ENCODE measurements around the gene RAPGEF4.

RAPGEF4 gene

DNA sequence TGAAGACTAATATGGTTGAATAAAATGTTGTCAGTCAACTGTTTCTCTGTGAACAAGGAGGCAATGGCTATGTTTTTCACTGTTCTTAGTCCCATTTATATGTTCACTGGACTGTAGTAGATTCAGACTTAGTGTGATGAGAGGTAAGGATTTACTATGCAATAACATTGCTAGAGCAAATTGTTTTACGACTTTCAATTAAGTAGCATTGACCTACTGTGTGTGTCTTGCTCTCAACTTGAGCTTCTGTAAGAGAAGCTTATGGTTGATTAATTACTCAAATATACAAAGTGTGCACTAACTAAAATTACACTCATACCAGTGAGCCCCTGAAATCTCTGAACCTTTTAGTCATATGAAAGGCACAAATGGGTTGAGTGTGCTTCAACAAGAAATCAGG, 168.6 kb downstream of the RAPGEF4 start:
- Histone ChIP-seq H4K12ac (ENCODE audit: low read depth, low read length) (no peak overlapping the region), H3K4me3 (ENCODE audit: low read depth, low read length) (no peak overlapping the region), H2AK5ac (ENCODE audit: low read length) (no peak overlapping the region), H2BK120ac (ENCODE audit: insufficient read depth, low read length, poor library complexity) (no peak overlapping the region), H3K4ac (ENCODE audit: low read depth, low read length) (no peak overlapping the region), H2BK5ac (ENCODE audit: low read depth, low read length, poor library complexity) (no peak overlapping the region), H3K9ac (ENCODE audit: low read length) (no peak overlapping the region), H3K18ac (ENCODE audit: low read length) (no peak overlapping the region), H3K27ac (ENCODE audit: low read depth, low read length) (no peak overlapping the region), H3K23ac (ENCODE audit: low read length) (no peak overlapping the region), H3K4me2 (ENCODE audit: low read length) (no peak overlapping the region), H3K36me3 (ENCODE audit: control insufficient read depth in 1 of 2, insufficient read depth in 2 of 2, low read length in 2 of 2) (no peaks in the 10 kb centered on the region), H3K79me2 (ENCODE audit: control insufficient read depth, insufficient read depth, low read length, poor library complexity) (no peaks in the 10 kb centered on the region), H3K27me3 (ENCODE audit: insufficient read depth, low read length) (peaks cover 2% of the 10 kb centered on the region), H4K8ac (ENCODE audit: low read depth, low read length) (no peak overlapping the region), H3K79me1 (ENCODE audit: low read length) (no peaks in the 10 kb centered on the region), H3K14ac (ENCODE audit: low read length) (no peak overlapping the region), H2BK12ac (ENCODE audit: low read length) (no peak overlapping the region), H3K9me3 (ENCODE audit: insufficient read depth, low read depth, low read length) (peaks cover 2% of the 10 kb centered on the region), H2AFZ (ENCODE audit: insufficient read depth, low read length, poor library complexity) (no peak overlapping the region), H4K91ac (ENCODE audit: low read depth, low read length) (no peak overlapping the region), H3K4me1 (ENCODE audit: control insufficient read depth in 1 of 2, insufficient read depth in 2 of 2, low read length in 2 of 2) (no peaks in the 10 kb centered on the region)
- WGBS (ENCODE audit: extremely low coverage, insufficient coverage, insufficient read length): no CpG with 5 or more reads among the region's 1 CpG
- DNase-seq: no peak

DNA sequence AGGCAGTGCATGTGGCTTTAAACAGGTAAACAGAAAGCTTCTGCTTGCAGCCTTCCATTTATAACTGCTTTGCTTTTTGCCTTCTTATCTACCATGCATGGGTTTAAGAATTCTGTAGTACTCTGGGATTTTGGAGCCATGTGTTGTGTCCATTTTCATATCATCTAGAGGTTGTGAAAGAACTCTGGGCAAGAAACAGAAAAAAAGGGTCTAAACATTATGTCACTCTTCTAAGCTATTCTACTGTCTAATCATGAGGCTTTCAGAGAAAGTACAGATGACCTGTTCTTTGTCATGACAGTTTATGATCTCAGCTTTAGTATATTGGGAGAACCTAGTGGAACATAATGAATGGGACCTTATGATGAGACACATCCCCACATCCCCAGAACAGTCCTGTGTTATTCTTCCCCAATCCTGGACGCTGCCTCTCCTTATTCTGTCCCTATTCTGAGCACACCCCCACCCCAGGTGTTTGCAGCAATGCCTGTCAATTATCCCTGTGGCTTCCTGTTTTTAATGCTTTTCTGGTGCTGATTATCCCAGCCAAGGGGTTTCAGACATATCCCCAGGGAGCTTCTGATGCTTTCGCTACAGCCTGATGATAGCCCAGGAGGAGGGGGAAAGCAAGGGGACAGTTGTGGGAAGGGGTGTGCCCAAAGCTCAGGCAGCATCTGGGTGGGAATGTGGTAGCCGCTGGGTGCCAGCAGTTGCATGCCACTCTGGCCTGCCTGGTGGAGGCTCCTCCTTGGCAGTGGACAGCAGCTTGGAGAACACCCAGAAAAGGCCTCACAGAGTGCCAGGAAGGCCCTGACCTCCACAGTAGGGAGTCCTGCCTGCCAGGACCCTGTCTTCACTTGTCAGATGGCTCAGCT, 170.5 kb downstream of the RAPGEF4 start:
- Histone ChIP-seq H3K36me3 (ENCODE audit: control insufficient read depth in 1 of 2, insufficient read depth in 2 of 2, low read length in 2 of 2) (no peaks in the 10 kb centered on the region), H2BK120ac (ENCODE audit: insufficient read depth, low read length, poor library complexity) (no peak overlapping the region)

DNA sequence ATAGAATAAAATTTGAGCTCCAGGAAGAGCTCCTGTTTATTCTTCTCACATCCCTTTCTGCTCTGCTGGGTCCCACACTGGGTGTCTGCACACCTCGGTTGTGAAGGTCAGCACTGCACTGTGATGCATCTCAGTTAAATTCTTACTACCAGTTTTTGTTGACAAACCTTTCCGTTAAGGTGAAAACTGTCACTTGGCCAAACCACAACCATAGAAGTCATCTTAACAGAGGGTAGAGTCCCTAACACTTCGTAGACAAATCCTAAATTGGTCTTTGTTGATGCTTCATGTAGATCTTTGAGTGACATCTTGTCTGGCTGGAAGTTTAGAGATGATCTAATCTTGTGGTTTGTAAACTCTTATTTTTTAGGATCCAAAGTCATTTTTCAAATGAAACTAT, 172.6 kb downstream of the RAPGEF4 start:
- no peak overlapping the region for H3K9ac ChIP-seq (ENCODE audit: low read length)

More for the DNA sequence above, 170.5 kb downstream of the RAPGEF4 start:
- Histone ChIP-seq H3K27ac (ENCODE audit: low read depth, low read length) (no peak overlapping the region), H3K79me2 (ENCODE audit: control insufficient read depth, insufficient read depth, low read length, poor library complexity) (no peaks in the 10 kb centered on the region), H3K23ac (ENCODE audit: low read length) (no peak overlapping the region), H2AK5ac (ENCODE audit: low read length) (no peak overlapping the region), H3K14ac (ENCODE audit: low read length) (no peak overlapping the region), H3K9me3 (ENCODE audit: insufficient read depth, low read depth, low read length) (peaks cover 2% of the 10 kb centered on the region), H4K12ac (ENCODE audit: low read depth, low read length) (no peak overlapping the region), H2AFZ (ENCODE audit: insufficient read depth, low read length, poor library complexity) (no peak overlapping the region), H2BK12ac (ENCODE audit: low read length) (no peak overlapping the region), H3K4me3 (ENCODE audit: low read depth, low read length) (no peak overlapping the region), H4K91ac (ENCODE audit: low read depth, low read length) (no peak overlapping the region), H3K4ac (ENCODE audit: low read depth, low read length) (no peak overlapping the region), H3K4me2 (ENCODE audit: low read length) (no peak overlapping the region), H3K18ac (ENCODE audit: low read length) (no peak overlapping the region), H3K4me1 (ENCODE audit: control insufficient read depth in 1 of 2, insufficient read depth in 2 of 2, low read length in 2 of 2) (no peaks in the 10 kb centered on the region), H2BK5ac (ENCODE audit: low read depth, low read length, poor library complexity) (no peak overlapping the region), H4K8ac (ENCODE audit: low read depth, low read length) (no peak overlapping the region), H3K79me1 (ENCODE audit: low read length) (no peaks in the 10 kb centered on the region), H3K27me3 (ENCODE audit: insufficient read depth, low read length) (no peaks in the 10 kb centered on the region), H3K9ac (ENCODE audit: low read length) (no peak overlapping the region)
- no CpG with 5 or more reads among the region's 3 CpGs for WGBS (ENCODE audit: extremely low coverage, insufficient coverage, insufficient read length)
- no peak for DNase-seq

DNA sequence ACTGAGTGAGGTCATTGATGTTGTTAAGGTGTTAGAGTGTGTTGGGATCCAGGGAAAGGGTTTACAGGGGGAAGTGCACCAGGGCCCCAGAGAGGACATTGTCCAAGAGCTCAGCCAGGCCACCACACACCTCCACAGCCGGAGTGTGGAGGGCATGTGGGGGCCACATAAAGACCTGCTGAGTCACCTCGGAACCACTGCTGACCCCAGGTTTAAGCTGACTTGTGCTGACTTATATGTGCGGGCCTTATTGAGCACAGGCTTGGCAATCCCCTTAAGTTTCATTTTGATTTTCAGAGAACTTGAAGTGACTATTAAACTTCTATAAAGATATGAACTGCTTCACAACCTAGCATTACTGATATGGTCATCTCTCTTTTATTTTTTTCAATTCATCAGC, 173.8 kb downstream of the RAPGEF4 start:
- Histone ChIP-seq H2BK120ac (ENCODE audit: insufficient read depth, low read length, poor library complexity) (no peak overlapping the region), H3K27me3 (ENCODE audit: insufficient read depth, low read length) (no peaks in the 10 kb centered on the region), H2BK5ac (ENCODE audit: low read depth, low read length, poor library complexity) (no peak overlapping the region), H2AK5ac (ENCODE audit: low read length) (no peak overlapping the region), H3K14ac (ENCODE audit: low read length) (no peak overlapping the region), H3K27ac (ENCODE audit: low read depth, low read length) (no peak overlapping the region), H3K23ac (ENCODE audit: low read length) (no peak overlapping the region), H2AFZ (ENCODE audit: insufficient read depth, low read length, poor library complexity) (no peak overlapping the region), H3K79me1 (ENCODE audit: low read length) (no peaks in the 10 kb centered on the region), H4K8ac (ENCODE audit: low read depth, low read length) (no peak overlapping the region), H4K12ac (ENCODE audit: low read depth, low read length) (no peak overlapping the region), H3K4me3 (ENCODE audit: low read depth, low read length) (no peak overlapping the region), H3K4me2 (ENCODE audit: low read length) (no peak overlapping the region), H4K91ac (ENCODE audit: low read depth, low read length) (no peak overlapping the region), H3K4ac (ENCODE audit: low read depth, low read length) (no peak overlapping the region), H3K4me1 (ENCODE audit: control insufficient read depth in 1 of 2, insufficient read depth in 2 of 2, low read length in 2 of 2) (no peaks in the 10 kb centered on the region), H3K79me2 (ENCODE audit: control insufficient read depth, insufficient read depth, low read length, poor library complexity) (no peaks in the 10 kb centered on the region), H3K18ac (ENCODE audit: low read length) (no peak overlapping the region), H2BK12ac (ENCODE audit: low read length) (no peak overlapping the region), H3K36me3 (ENCODE audit: control insufficient read depth in 1 of 2, insufficient read depth in 2 of 2, low read length in 2 of 2) (no peaks in the 10 kb centered on the region), H3K9ac (ENCODE audit: low read length) (no peak overlapping the region), H3K9me3 (ENCODE audit: insufficient read depth, low read depth, low read length) (peaks cover 2% of the 10 kb centered on the region)
- no peak for DNase-seq
- WGBS (ENCODE audit: extremely low coverage, insufficient coverage, insufficient read length): no CpG with 5 or more reads among the region's 3 CpGs

More for the DNA sequence above, 172.6 kb downstream of the RAPGEF4 start:
- no peak overlapping the region for H3K18ac ChIP-seq (ENCODE audit: low read length)
- no peak overlapping the region for H3K4ac ChIP-seq (ENCODE audit: low read depth, low read length)
- no peak overlapping the region for H2AK5ac ChIP-seq (ENCODE audit: low read length)
- H3K4me2 ChIP-seq (ENCODE audit: low read length): no peak overlapping the region
- H3K14ac ChIP-seq (ENCODE audit: low read length): no peak overlapping the region
- H2BK12ac ChIP-seq (ENCODE audit: low read length): no peak overlapping the region
- no peaks in the 10 kb centered on the region for H3K79me1 ChIP-seq (ENCODE audit: low read length)
- H2BK5ac ChIP-seq (ENCODE audit: low read depth, low read length, poor library complexity): no peak overlapping the region
- no peak overlapping the region for H3K23ac ChIP-seq (ENCODE audit: low read length)
- H2BK120ac ChIP-seq (ENCODE audit: insufficient read depth, low read length, poor library complexity): no peak overlapping the region
- no peak overlapping the region for H3K4me3 ChIP-seq (ENCODE audit: low read depth, low read length)
- H3K27ac ChIP-seq (ENCODE audit: low read depth, low read length): no peak overlapping the region
- WGBS (ENCODE audit: extremely low coverage, insufficient coverage, insufficient read length): no CpG with 5 or more reads among the region's 3 CpGs
- no peaks in the 10 kb centered on the region for H3K36me3 ChIP-seq (ENCODE audit: control insufficient read depth in 1 of 2, insufficient read depth in 2 of 2, low read length in 2 of 2)
- no peak overlapping the region for H4K8ac ChIP-seq (ENCODE audit: low read depth, low read length)
- H4K91ac ChIP-seq (ENCODE audit: low read depth, low read length): no peak overlapping the region
- H4K12ac ChIP-seq (ENCODE audit: low read depth, low read length): no peak overlapping the region
- no peak overlapping the region for H2AFZ ChIP-seq (ENCODE audit: insufficient read depth, low read length, poor library complexity)
- DNase-seq: no peak
- no peaks in the 10 kb centered on the region for H3K79me2 ChIP-seq (ENCODE audit: control insufficient read depth, insufficient read depth, low read length, poor library complexity)
- H3K27me3 ChIP-seq (ENCODE audit: insufficient read depth, low read length): no peaks in the 10 kb centered on the region
- H3K4me1 ChIP-seq (ENCODE audit: control insufficient read depth in 1 of 2, insufficient read depth in 2 of 2, low read length in 2 of 2): no peaks in the 10 kb centered on the region
- H3K9me3 ChIP-seq (ENCODE audit: insufficient read depth, low read depth, low read length): peaks cover 2% of the 10 kb centered on the region

Measured in trophoblast cell (in vitro differentiated cells and primary cell).